OCI-LY1 (cell line): ENCODE data around the gene C10orf53.

Source experiments
- EZH2 ChIP-seq: fragments of 200-600 bp; sonication (generic), shearing (Covaris generic); IDR thresholded peaks from 2 replicates; pipeline ENCODE4 v1.8.0; 2017; ENCODE audit warnings: borderline replicate concordance, mixed run types, mild to moderate bottlenecking, antibody characterized with exemption, low read length, moderate library complexity, mixed read lengths
- TF ChIP-seq, protein P1 (sequence below): fragments of 200-600 bp; sonication (generic), shearing (Covaris generic); IDR thresholded peaks from 2 replicates; pipeline ENCODE4 v1.5.1; 2017; ENCODE audit warnings: mild to moderate bottlenecking, antibody characterized with exemption, low read length, moderate library complexity, mixed read lengths

DNA sequence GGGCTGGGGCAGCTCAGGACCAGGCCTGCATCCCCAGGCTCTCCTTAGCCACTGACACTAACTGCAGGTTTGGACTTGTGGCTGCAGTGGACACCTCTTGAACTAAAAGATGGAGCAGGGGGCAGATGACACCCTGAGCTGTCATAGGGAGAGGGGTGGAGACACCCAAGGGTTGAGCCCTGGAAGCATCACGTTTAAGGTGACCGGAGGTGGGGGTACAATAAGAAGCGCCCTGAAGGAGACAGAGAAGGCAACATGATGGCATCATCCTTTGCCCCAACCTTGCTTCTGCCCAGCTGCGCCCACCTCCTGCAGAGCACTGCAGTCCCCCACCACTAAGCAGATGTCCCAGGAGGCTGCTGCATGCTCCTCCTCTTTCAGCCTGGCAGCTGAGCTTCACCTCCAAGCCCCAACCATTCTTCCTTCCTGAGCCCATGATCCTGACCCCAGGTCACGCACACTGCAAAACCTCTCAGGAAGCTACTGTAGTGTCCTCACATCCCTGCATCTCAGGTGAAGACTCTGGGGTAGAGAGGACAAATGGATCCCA, 57.2 kb downstream of the C10orf53 start:
- TF ChIP-seq, protein P1, sequence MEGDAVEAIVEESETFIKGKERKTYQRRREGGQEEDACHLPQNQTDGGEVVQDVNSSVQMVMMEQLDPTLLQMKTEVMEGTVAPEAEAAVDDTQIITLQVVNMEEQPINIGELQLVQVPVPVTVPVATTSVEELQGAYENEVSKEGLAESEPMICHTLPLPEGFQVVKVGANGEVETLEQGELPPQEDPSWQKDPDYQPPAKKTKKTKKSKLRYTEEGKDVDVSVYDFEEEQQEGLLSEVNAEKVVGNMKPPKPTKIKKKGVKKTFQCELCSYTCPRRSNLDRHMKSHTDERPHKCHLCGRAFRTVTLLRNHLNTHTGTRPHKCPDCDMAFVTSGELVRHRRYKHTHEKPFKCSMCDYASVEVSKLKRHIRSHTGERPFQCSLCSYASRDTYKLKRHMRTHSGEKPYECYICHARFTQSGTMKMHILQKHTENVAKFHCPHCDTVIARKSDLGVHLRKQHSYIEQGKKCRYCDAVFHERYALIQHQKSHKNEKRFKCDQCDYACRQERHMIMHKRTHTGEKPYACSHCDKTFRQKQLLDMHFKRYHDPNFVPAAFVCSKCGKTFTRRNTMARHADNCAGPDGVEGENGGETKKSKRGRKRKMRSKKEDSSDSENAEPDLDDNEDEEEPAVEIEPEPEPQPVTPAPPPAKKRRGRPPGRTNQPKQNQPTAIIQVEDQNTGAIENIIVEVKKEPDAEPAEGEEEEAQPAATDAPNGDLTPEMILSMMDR: no peak
- TF ChIP-seq EZH2: no peak
